ENCODE data around the gene RTN4.
"Not testable (repeated sequence)": the region's sequence is repeated elsewhere in the genome, so short reads cannot be mapped to it uniquely, and the experiment has no call there.

The RTN4 gene

GRCh38 chr2:55088400-55088799, 38.1 kb upstream of the RTN4 start:
- no peak overlapping the region for H3K9ac ChIP-seq (ENCODE audit: low read length)
- H3K4me1 ChIP-seq (ENCODE audit: control insufficient read depth, insufficient read depth, low read length): peaks cover 10% of the 10 kb centered on the region
- no peaks in the 10 kb centered on the region for H3K36me3 ChIP-seq (ENCODE audit: control insufficient read depth, insufficient read depth, low read length)
- H3K27me3 ChIP-seq (ENCODE audit: control insufficient read depth, insufficient read depth, low read length): no peaks in the 10 kb centered on the region
- no peaks in the 10 kb centered on the region for H3K9me3 ChIP-seq (ENCODE audit: control insufficient read depth, low read length)
- no peak overlapping the region for H3K4me3 ChIP-seq (ENCODE audit: low read length)

- no peaks in the 10 kb centered on the region for H3K9me3 ChIP-seq (ENCODE audit: control insufficient read depth, low read length)
- H3K36me3 ChIP-seq (ENCODE audit: control insufficient read depth, insufficient read depth, low read length): no peaks in the 10 kb centered on the region
- H3K4me1 ChIP-seq (ENCODE audit: control insufficient read depth, insufficient read depth, low read length): peaks cover 10% of the 10 kb centered on the region
- H3K9ac ChIP-seq (ENCODE audit: low read length): no peak overlapping the region
- no peak overlapping the region for H3K4me3 ChIP-seq (ENCODE audit: low read length)
- no peaks in the 10 kb centered on the region for H3K27me3 ChIP-seq (ENCODE audit: control insufficient read depth, insufficient read depth, low read length)
These were observed 37.7 kb upstream of the RTN4 start for GRCh38 chr2:55087936-55088335.

- no peaks in the 10 kb centered on the region for H3K27me3 ChIP-seq (ENCODE audit: control insufficient read depth, insufficient read depth, low read length)
- peaks cover 5% of the 10 kb centered on the region for H3K4me1 ChIP-seq (ENCODE audit: control insufficient read depth, insufficient read depth, low read length)
- H3K36me3 ChIP-seq (ENCODE audit: control insufficient read depth, insufficient read depth, low read length): no peaks in the 10 kb centered on the region
- H3K4me3 ChIP-seq (ENCODE audit: low read length): no peak overlapping the region
- no peak overlapping the region for H3K9ac ChIP-seq (ENCODE audit: low read length)
- no peaks in the 10 kb centered on the region for H3K9me3 ChIP-seq (ENCODE audit: control insufficient read depth, low read length)
These were observed 37.2 kb upstream of the RTN4 start for GRCh38 chr2:55087501-55087900.

- no peaks in the 10 kb centered on the region for H3K27me3 ChIP-seq (ENCODE audit: control insufficient read depth, insufficient read depth, low read length)
- no peaks in the 10 kb centered on the region for H3K36me3 ChIP-seq (ENCODE audit: control insufficient read depth, insufficient read depth, low read length)
- H3K9ac ChIP-seq (ENCODE audit: low read length): no peak overlapping the region
- no peak overlapping the region for H3K4me3 ChIP-seq (ENCODE audit: low read length)
- H3K4me1 ChIP-seq (ENCODE audit: control insufficient read depth, insufficient read depth, low read length): no peaks in the 10 kb centered on the region
- H3K9me3 ChIP-seq (ENCODE audit: control insufficient read depth, low read length): no peaks in the 10 kb centered on the region
These were observed 35.1 kb upstream of the RTN4 start for GRCh38 chr2:55085113-55086040.

- Histone ChIP-seq H3K36me3 (ENCODE audit: control insufficient read depth, insufficient read depth, low read length) (no peaks in the 10 kb centered on the region), H3K4me1 (ENCODE audit: control insufficient read depth, insufficient read depth, low read length) (no peaks in the 10 kb centered on the region), H3K9ac (ENCODE audit: low read length) (no peak overlapping the region), H3K27me3 (ENCODE audit: control insufficient read depth, insufficient read depth, low read length) (no peaks in the 10 kb centered on the region), H3K4me3 (ENCODE audit: low read length) (no peak overlapping the region), H3K9me3 (ENCODE audit: control insufficient read depth, low read length) (no peaks in the 10 kb centered on the region)
These were observed 34.4 kb upstream of the RTN4 start for GRCh38 chr2:55084641-55085040.

- no peak overlapping the region for H3K4me3 ChIP-seq (ENCODE audit: low read length)
- no peaks in the 10 kb centered on the region for H3K9me3 ChIP-seq (ENCODE audit: control insufficient read depth, low read length)
- no peaks in the 10 kb centered on the region for H3K36me3 ChIP-seq (ENCODE audit: control insufficient read depth, insufficient read depth, low read length)
- H3K9ac ChIP-seq (ENCODE audit: low read length): no peak overlapping the region
- no peaks in the 10 kb centered on the region for H3K27me3 ChIP-seq (ENCODE audit: control insufficient read depth, insufficient read depth, low read length)
- H3K4me1 ChIP-seq (ENCODE audit: control insufficient read depth, insufficient read depth, low read length): no peaks in the 10 kb centered on the region
These were observed 30.0 kb upstream of the RTN4 start for GRCh38 chr2:55080204-55080738.

GRCh38 chr2:55078956-55079355, 28.7 kb upstream of the RTN4 start:
- H3K4me1 ChIP-seq (ENCODE audit: control insufficient read depth, insufficient read depth, low read length): no peaks in the 10 kb centered on the region
- H3K27me3 ChIP-seq (ENCODE audit: control insufficient read depth, insufficient read depth, low read length): no peaks in the 10 kb centered on the region
- no peaks in the 10 kb centered on the region for H3K36me3 ChIP-seq (ENCODE audit: control insufficient read depth, insufficient read depth, low read length)
- no peak overlapping the region for H3K4me3 ChIP-seq (ENCODE audit: low read length)
- H3K9me3 ChIP-seq (ENCODE audit: control insufficient read depth, low read length): no peaks in the 10 kb centered on the region
- H3K9ac ChIP-seq (ENCODE audit: low read length): no peak overlapping the region

- Histone ChIP-seq H3K36me3 (ENCODE audit: control insufficient read depth, insufficient read depth, low read length) (no peaks in the 10 kb centered on the region), H3K27me3 (ENCODE audit: control insufficient read depth, insufficient read depth, low read length) (no peaks in the 10 kb centered on the region), H3K9me3 (ENCODE audit: control insufficient read depth, low read length) (no peaks in the 10 kb centered on the region), H3K9ac (ENCODE audit: low read length) (no peak overlapping the region), H3K4me1 (ENCODE audit: control insufficient read depth, insufficient read depth, low read length) (no peaks in the 10 kb centered on the region), H3K4me3 (ENCODE audit: low read length) (no peak overlapping the region)
These were observed 26.5 kb upstream of the RTN4 start for GRCh38 chr2:55076721-55077120.

- not testable (repeated sequence) for H3K9ac ChIP-seq (ENCODE audit: low read length); H3K4me3 ChIP-seq (ENCODE audit: low read length); H3K27me3 ChIP-seq (ENCODE audit: control insufficient read depth, insufficient read depth, low read length); H3K36me3 ChIP-seq (ENCODE audit: control insufficient read depth, insufficient read depth, low read length); H3K4me1 ChIP-seq (ENCODE audit: control insufficient read depth, insufficient read depth, low read length); H3K9me3 ChIP-seq (ENCODE audit: control insufficient read depth, low read length)
These were observed 25.8 kb upstream of the RTN4 start for GRCh38 chr2:55076019-55076418.

GRCh38 chr2:55073000-55073983, 23.0 kb upstream of the RTN4 start:
- Histone ChIP-seq H3K9ac (ENCODE audit: low read length) (no peak overlapping the region), H3K4me1 (ENCODE audit: control insufficient read depth, insufficient read depth, low read length) (no peaks in the 10 kb centered on the region), H3K4me3 (ENCODE audit: low read length) (no peak overlapping the region), H3K27me3 (ENCODE audit: control insufficient read depth, insufficient read depth, low read length) (no peaks in the 10 kb centered on the region), H3K9me3 (ENCODE audit: control insufficient read depth, low read length) (no peaks in the 10 kb centered on the region), H3K36me3 (ENCODE audit: control insufficient read depth, insufficient read depth, low read length) (no peaks in the 10 kb centered on the region)

GRCh38 chr2:55063713-55064323, 13.6 kb upstream of the RTN4 start:
- Histone ChIP-seq H3K27me3 (ENCODE audit: control insufficient read depth, insufficient read depth, low read length) (no peaks in the 10 kb centered on the region), H3K36me3 (ENCODE audit: control insufficient read depth, insufficient read depth, low read length) (no peaks in the 10 kb centered on the region), H3K9me3 (ENCODE audit: control insufficient read depth, low read length) (no peaks in the 10 kb centered on the region), H3K4me3 (ENCODE audit: low read length) (no peak overlapping the region), H3K9ac (ENCODE audit: low read length) (no peak overlapping the region), H3K4me1 (ENCODE audit: control insufficient read depth, insufficient read depth, low read length) (no peaks in the 10 kb centered on the region)

Measured in mucosa of stomach (tissue), 1 donor.